Gastrocnemius medialis (tissue), 4 donors: Measurements from ENCODE around the gene ELF4. TPM values are rescaled to one million over a fixed set of nuclear protein-coding genes. Genes with fewer than 3 reads are reported as not detected.

ENCODE experiments used
- ATAC-seq, 2 donors: fragments of 150-250 bp; one replicate each; pipeline ENCODE4 v1.9.1; 2016
- DNase-seq, 2 donors: peaks; one replicate each; pipeline ENCODE4 v3.0.0-alpha.2; 2019
- H3K27ac ChIP-seq, 4 donors: fragments of 200-600 bp; sonication (generic); 1 replicate in 1 of 4; 2 replicates in 3 of 4; pipeline ENCODE4 v1.5.1; 2016 to 2018; ENCODE audit warnings: mild to moderate bottlenecking in 2 of 4, moderate library complexity in 1 of 4
- H3K27me3 ChIP-seq, 3 donors: fragments of 200-600 bp; sonication (generic) in 2 of 3; 1 replicate in 1 of 3; 2 replicates in 2 of 3; pipeline versions ENCODE4 v1.5.1 to v1.6.0; 2016 to 2019; ENCODE audit warnings: mild to moderate bottlenecking in 1 of 3, moderate library complexity in 1 of 3
- H3K36me3 ChIP-seq, 2 donors: fragments of 200-600 bp; sonication (generic) in 1 of 2; one replicate each; pipeline ENCODE4 v1.5.1; 2017 to 2018
- H3K4me1 ChIP-seq, 2 donors: fragments of 200-600 bp; sonication (generic) in 1 of 2; one replicate each; pipeline ENCODE4 v1.5.1; 2016 to 2017; ENCODE audit warnings: mild to moderate bottlenecking in 2 of 2
- H3K4me3 ChIP-seq, 4 donors: fragments of 200-600 bp; sonication (generic) in 3 of 4; 1 replicate in 1 of 4; 2 replicates in 3 of 4; pipeline ENCODE4 v1.5.1; 2016 to 2019; ENCODE audit warnings: mild to moderate bottlenecking in 2 of 4
- H3K9me3 ChIP-seq, 3 donors: fragments of 200-600 bp; sonication (generic) in 2 of 3; 1 replicate in 1 of 3; 2 replicates in 2 of 3; pipeline ENCODE4 v1.5.1; 2016 to 2019
- CTCF ChIP-seq, 5 experiments: fragments of 450-650 bp in 3 of 5; fragments of 200-600 bp in 2 of 5; sonication (generic) in 2 of 5; IDR thresholded peaks in 4 of 5; conservative IDR thresholded peaks in 1 of 5; 1 replicate in 4 of 5; 2 replicates in 1 of 5; pipeline ENCODE4 v1.5.1; 2016 to 2019; ENCODE audit warnings: antibody characterized with exemption in 5 of 5, mild to moderate bottlenecking in 3 of 5, moderate library complexity in 3 of 5
- POLR2A ChIP-seq, 2 donors: fragments of 450-650 bp; IDR thresholded peaks; one replicate each; pipeline ENCODE4 v1.6.1; 2017; ENCODE audit warnings: antibody characterized with exemption in 2 of 2, mild to moderate bottlenecking in 2 of 2, moderate library complexity in 2 of 2
- in situ Hi-C, 4 donors: fragments of 200-750 bp; cut with MboI; loops; one replicate each; pipeline versions ENCODE4 v1.15.0 to v1.8.0; 2017; ENCODE audit warnings: low sequenced_read_pairs in 4 of 4
- intact Hi-C: fragments of 100-400 bp; cut with DNase I; formaldehyde crosslinking; loops from one replicate; pipeline ENCODE4 v1.15.1; 2023; ENCODE audit warnings: low total_unique reads
- total RNA-seq, 4 donors: library from RNA; depleted of rRNA; stranded (reverse); fragments of >200 nt; gene quantifications; one replicate each; pipeline versions ENCODE4 v1.1.0 to v1.2.3, GENCODE V29; 2016

Gene ELF4
- total RNA-seq, result 1 to 10 TPM in 3 of 4 donors, under 1 TPM in 1; 0.70 to 2.3 (median 1.4) TPM

GRCh38 chrX:130110379-130111219, at the start of gene ELF4:
TSS of gene ELF4 (minus strand) at chrX:130110497. CDS start at chrX:130081330, 29,167 bp downstream.
- DNase-seq, result no peak
- no peak for TF ChIP-seq CTCF (IDR thresholded peaks at IDR 0.05 in 4 of 5, conservative IDR thresholded peaks at IDR 0.05 in 1 of 5)
- peak in 1 of 2 donors; percentile 11 for TF ChIP-seq POLR2A (IDR thresholded peaks at IDR 0.05)
- Histone ChIP-seq H3K36me3 (no peaks in the 10 kb centered on the region), H3K9me3 (no peaks in the 10 kb centered on the region), H3K4me3 (peak within 1 kb of the TSS; percentile 47 to 57 (median 54)), H3K27ac (peak within 1 kb of the TSS; percentile 60 to 78 (median 74)), H3K4me1 (no peaks in the 10 kb centered on the region), H3K27me3 (peaks cover 0 to 8% (median 7%) of the 10 kb centered on the region in 3 donors)
- peak; percentile 63 to 73 for ATAC-seq
- in situ Hi-C loops (no loop called here), intact Hi-C loops (loop anchor here (2.0 kb wide), 1 partner anchor 54 kb away; the partner anchor contains the start of gene AIFM1)

GRCh38 chrX:130159776-130160175, 49.5 kb upstream of the ELF4 start:
- in situ Hi-C loops (no loop called here), intact Hi-C loops (no loop called here)
- Histone ChIP-seq H3K27ac (no peak overlapping the region), H3K27me3 (no peaks in the 10 kb centered on the region), H3K4me1 (peaks cover 11 to 14% of the 10 kb centered on the region in 2 donors), H3K4me3 (no peak overlapping the region), H3K36me3 (no peaks in the 10 kb centered on the region), H3K9me3 (no peaks in the 10 kb centered on the region)
- ATAC-seq, result no peak
- DNase-seq, result no peak
- no peak for TF ChIP-seq POLR2A (IDR thresholded peaks at IDR 0.05)
- TF ChIP-seq CTCF (IDR thresholded peaks at IDR 0.05 in 4 of 5, conservative IDR thresholded peaks at IDR 0.05 in 1 of 5), result no peak

- no peak for TF ChIP-seq POLR2A (IDR thresholded peaks at IDR 0.05)
- no peak for TF ChIP-seq CTCF (IDR thresholded peaks at IDR 0.05 in 4 of 5, conservative IDR thresholded peaks at IDR 0.05 in 1 of 5)
- Histone ChIP-seq H3K27me3 (no peaks in the 10 kb centered on the region), H3K4me1 (peaks cover 7 to 9% of the 10 kb centered on the region in 2 donors), H3K4me3 (no peak overlapping the region), H3K36me3 (no peaks in the 10 kb centered on the region), H3K9me3 (no peaks in the 10 kb centered on the region), H3K27ac (no peak overlapping the region)
- intact Hi-C loops, result no loop called here
- ATAC-seq (no peak), DNase-seq (no peak)
- in situ Hi-C loops, result no loop called here
These were observed 48.0 kb upstream of the ELF4 start for GRCh38 chrX:130158311-130158710.

- in situ Hi-C loops (no loop called here), intact Hi-C loops (no loop called here)
- TF ChIP-seq POLR2A (IDR thresholded peaks at IDR 0.05), result no peak
- TF ChIP-seq CTCF (IDR thresholded peaks at IDR 0.05 in 4 of 5, conservative IDR thresholded peaks at IDR 0.05 in 1 of 5), result no peak
- Histone ChIP-seq H3K27ac (peak overlapping the region in 1 of 4 donors; percentile 6), H3K9me3 (no peaks in the 10 kb centered on the region), H3K36me3 (no peaks in the 10 kb centered on the region), H3K27me3 (no peaks in the 10 kb centered on the region), H3K4me3 (no peak overlapping the region), H3K4me1 (no peaks in the 10 kb centered on the region)
- no peak for DNase-seq
- ATAC-seq, result no peak
These were observed 45.3 kb upstream of the ELF4 start for GRCh38 chrX:130155564-130155963.
